GM12878 (cell line): ENCODE data around the gene IL1RL1. TPM values are rescaled to one million over a fixed set of nuclear protein-coding genes. Genes with fewer than 3 reads are reported as not detected.

ENCODE experiments used
- ATAC-seq: fragments of 200-7000 bp; cut with Tn5 transposase; 3 replicates; pipeline ENCODE4 v1.9.1; 2020; ENCODE audit warnings: mild to moderate bottlenecking, moderate library complexity
- BruUV-seq: library from RNA; stranded (reverse); fragments of 400-500 nt; replicated peaks from 2 replicates; lab custom pipeline; 2021; lab: Mats Ljungman, UMichigan
- CTCF ChIA-PET: fragments of 300-600 bp; sonication (Branson Sonifier 250); formaldehyde crosslinking; extraction: SDS; loops from one replicate; lab custom pipeline; 2021; ENCODE audit warnings: inconsistent platforms; lab: Yijun Ruan, JAX
- POLR2A ChIA-PET: fragments of 350-600 bp; formaldehyde crosslinking; extraction: SDS; loops from one replicate; lab custom pipeline; 2021; ENCODE audit warnings: inconsistent platforms; lab: Charles Lee
- RAD21 ChIA-PET: fragments of 300-600 bp; sonication (Branson Sonifier 250); formaldehyde crosslinking; loops from one replicate; lab custom pipeline; 2023; ENCODE audit warnings: antibody characterized with exemption; ENCODE audit not compliant: unreplicated experiment; lab: Charles Lee
- SMC1A ChIA-PET: fragments of 300-600 bp; sonication (Branson Sonifier 250); formaldehyde crosslinking; loops from one replicate; lab custom pipeline; 2023; ENCODE audit not compliant: unreplicated experiment, uncharacterized antibody; lab: Charles Lee
- DNase-seq: peaks from one replicate; pipeline ENCODE4 v3.0.0-alpha.2; 2011; ENCODE audit warnings: low read depth, low spot score
- FAIRE-seq: peaks from 3 replicates; lab custom pipeline; 2011; peaks lifted over from hg19 to GRCh38; lab: Jason Lieb, UNC
- H2AFZ ChIP-seq: 2 replicates; pipeline ENCODE4 v1.6.0; 2011; ENCODE audit warnings: low read depth, low read length, control low read depth; ENCODE audit not compliant: control insufficient read depth
- H3K27ac ChIP-seq: 2 replicates; pipeline ENCODE4 v1.5.1; 2011; ENCODE audit warnings: control low read depth; ENCODE audit not compliant: control insufficient read depth, insufficient read depth
- H3K27me3 ChIP-seq, 2 experiments: replicated peaks in 1 of 2; 2 replicates each; pipeline versions ENCODE4 v1.6.0 to v1.6.1; 2011; ENCODE audit warnings: low read length in 1 of 2; ENCODE audit not compliant: control insufficient read depth in 2 of 2, insufficient read depth in 2 of 2
- H3K36me3 ChIP-seq, 2 experiments: 2 replicates each; pipeline ENCODE4 v1.5.1; 2011; ENCODE audit warnings: low read length in 1 of 2; ENCODE audit not compliant: control insufficient read depth in 2 of 2, insufficient read depth in 2 of 2
- H3K4me1 ChIP-seq: 2 replicates; pipeline ENCODE4 v1.6.1; 2011; ENCODE audit warnings: mild to moderate bottlenecking, low read length, moderate library complexity, mixed read lengths; ENCODE audit not compliant: control insufficient read depth, insufficient read depth
- H3K4me2 ChIP-seq: 2 replicates; pipeline ENCODE4 v1.6.0; 2011; ENCODE audit warnings: control low read depth; ENCODE audit not compliant: control insufficient read depth, insufficient read depth
- H3K4me3 ChIP-seq: fragments of 200-600 bp; sonication (generic); 2 replicates; pipeline ENCODE4 v1.5.1; 2016
- H3K79me2 ChIP-seq: 2 replicates; pipeline ENCODE4 v1.6.0; 2011; ENCODE audit warnings: low read length; ENCODE audit not compliant: control insufficient read depth, insufficient read depth
- H3K9ac ChIP-seq: 2 replicates; pipeline ENCODE4 v1.8.0; 2011; ENCODE audit warnings: low read length, control low read depth, mixed read lengths; ENCODE audit not compliant: control insufficient read depth, insufficient read depth
- H3K9me3 ChIP-seq: replicated peaks from 3 replicates; pipeline ENCODE4 v1.5.1; 2011; ENCODE audit warnings: mild to moderate bottlenecking, low read length; ENCODE audit not compliant: control insufficient read depth, insufficient read depth
- H4K20me1 ChIP-seq: 2 replicates; pipeline ENCODE4 v1.6.0; 2011; ENCODE audit not compliant: control insufficient read depth, insufficient read depth
- ESRRA ChIP-seq: IDR thresholded peaks from 2 replicates; pipeline ENCODE4 v1.6.1; 2012; ENCODE audit warnings: mild to moderate bottlenecking, low read length, improper control_type of control experiment
- GABPA ChIP-seq: IDR thresholded peaks from 2 replicates; pipeline ENCODE4 v1.6.1; 2014; ENCODE audit warnings: antibody characterized with exemption, low read depth, mild to moderate bottlenecking, inconsistent platforms
- IRF3 ChIP-seq: fragments of 450-650 bp; IDR thresholded peaks from 2 replicates; pipeline ENCODE4 v1.6.1; 2014; ENCODE audit warnings: mild to moderate bottlenecking
- JUNB ChIP-seq: IDR thresholded peaks from 2 replicates; pipeline ENCODE4 v1.6.1; 2016; ENCODE audit warnings: antibody characterized with exemption, mild to moderate bottlenecking
- PAX5 ChIP-seq: IDR thresholded peaks from 2 replicates; pipeline ENCODE4 v1.6.1; 2011; ENCODE audit warnings: low read depth, low read length, borderline replicate concordance
- SIN3A ChIP-seq: IDR thresholded peaks from 2 replicates; pipeline ENCODE4 v1.6.1; 2012; ENCODE audit warnings: low read depth, low read length, improper control_type of control experiment
- STAT1 ChIP-seq: fragments of 450-650 bp; conservative IDR thresholded peaks from 2 replicates; pipeline ENCODE4 v1.6.1; 2014; ENCODE audit warnings: antibody characterized with exemption, mild to moderate bottlenecking
- TBL1XR1 ChIP-seq: IDR thresholded peaks from 2 replicates; pipeline ENCODE4 v1.6.1; 2012; ENCODE audit warnings: low read depth, low read length, improper control_type of control experiment
- YY1 ChIP-seq: IDR thresholded peaks from 2 replicates; pipeline ENCODE4 v1.6.1; 2011; ENCODE audit warnings: low read depth, mild to moderate bottlenecking, low read length
- WGBS: methylation state at CpG from one replicate; pipeline ENCODE4 v1.1.6; 2016; ENCODE audit warnings: low lambda C conversion rate; ENCODE audit not compliant: insufficient replicate concordance, insufficient coverage; ENCODE audit errors: missing lambda C conversion rate; 5-methylcytosine and 5-hydroxymethylcytosine counted together
- in situ Hi-C: fragments of 300-500 bp; cut with MboI; formaldehyde crosslinking; loops from 9 replicates; pipeline ENCODE4 v1.14.3; 2018; ENCODE audit warnings: mixed read lengths
- intact Hi-C: fragments of 100-400 bp; cut with micrococcal nuclease; formaldehyde crosslinking; loops from one replicate; pipeline ENCODE4 v1.14.2; 2022; ENCODE audit not compliant: unreplicated experiment
- polyA plus RNA-seq, 11 experiments: library from polyadenylated mRNA; depleted of rRNA in 4 of 11; unstranded in 6 of 11; stranded (reverse) in 5 of 11; fragments of >200 nt; fragmentation: Nextera tagmentation in 4 of 11; fragmentation: Illumina TruSeq in 1 of 11; extraction: Ambion mirVana in 4 of 11; extraction: Trizol in 1 of 11; gene quantifications; 1 replicate in 1 of 11; 2 replicates in 10 of 11; pipeline versions ENCODE4 v1.2.1 to v1.2.3, GENCODE V29; 2011 to 2016; ENCODE audit warnings: inconsistent platforms in 2 of 11, missing spikeins in 2 of 11, low read depth in 1 of 11
- total RNA-seq, 4 experiments: library from RNA; depleted of rRNA in 3 of 4; stranded (reverse); fragments of >200 nt in 3 of 4; fragmentation: Illumina TruSeq in 1 of 4; extraction: Trizol in 1 of 4; gene quantifications; 2 replicates each; pipeline versions ENCODE4 v1.2.1 to v1.2.3, GENCODE V29; 2013 to 2021
- TF ChIP-seq, protein P1 (sequence below): fragments of 450-650 bp; IDR thresholded peaks from 2 replicates; pipeline ENCODE4 v1.6.1; 2017; ENCODE audit warnings: low read depth, mild to moderate bottlenecking, moderate library complexity

Gene IL1RL1
- total and polyA plus RNA-seq, 10 of the 15 experiments (the other 5 are each of a cell fraction or from before 2014, with no cell fraction given), result 0.08 to 0.18 TPM; not detected in 8

GRCh38 chr2:102334486-102334885, 23.1 kb downstream of the IL1RL1 start:
- no peaks in the 10 kb centered on the region for H3K4me1 ChIP-seq
- no peak for DNase-seq
- H3K36me3 ChIP-seq, result no peaks in the 10 kb centered on the region
- WGBS, result 88% methylated on average over 1 of the region's 1 CpG
- no peak overlapping the region for H3K4me2 ChIP-seq
- no peaks in the 10 kb centered on the region for H4K20me1 ChIP-seq
- RAD21 ChIA-PET, result no interaction called here
- CTCF ChIA-PET, result interaction anchor here (0.7 kb wide), 1 partner anchor 208 kb away, joined by 3 read pairs; no protein-coding TSS in a partner anchor
- H3K9ac ChIP-seq, result no peak overlapping the region
- H3K79me2 ChIP-seq, result no peaks in the 10 kb centered on the region
- H3K27ac ChIP-seq, result no peak overlapping the region
- H2AFZ ChIP-seq, result no peak overlapping the region
- no peaks in the 10 kb centered on the region; the same call in 2 of the 3 replicates for H3K9me3 ChIP-seq
- no peak overlapping the region for H3K4me3 ChIP-seq
- intact Hi-C loops (no loop called here), in situ Hi-C loops (no loop called here)
- SMC1A ChIA-PET, result no interaction called here
- no peak for ATAC-seq
- BruUV-seq, result no TSS peak
- FAIRE-seq, result no peak
- TF ChIP-seq, protein P1, sequence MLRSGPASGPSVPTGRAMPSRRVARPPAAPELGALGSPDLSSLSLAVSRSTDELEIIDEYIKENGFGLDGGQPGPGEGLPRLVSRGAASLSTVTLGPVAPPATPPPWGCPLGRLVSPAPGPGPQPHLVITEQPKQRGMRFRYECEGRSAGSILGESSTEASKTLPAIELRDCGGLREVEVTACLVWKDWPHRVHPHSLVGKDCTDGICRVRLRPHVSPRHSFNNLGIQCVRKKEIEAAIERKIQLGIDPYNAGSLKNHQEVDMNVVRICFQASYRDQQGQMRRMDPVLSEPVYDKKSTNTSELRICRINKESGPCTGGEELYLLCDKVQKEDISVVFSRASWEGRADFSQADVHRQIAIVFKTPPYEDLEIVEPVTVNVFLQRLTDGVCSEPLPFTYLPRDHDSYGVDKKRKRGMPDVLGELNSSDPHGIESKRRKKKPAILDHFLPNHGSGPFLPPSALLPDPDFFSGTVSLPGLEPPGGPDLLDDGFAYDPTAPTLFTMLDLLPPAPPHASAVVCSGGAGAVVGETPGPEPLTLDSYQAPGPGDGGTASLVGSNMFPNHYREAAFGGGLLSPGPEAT, result no peak
- TF ChIP-seq SIN3A (no peak), ESRRA (no peak), PAX5 (no peak), GABPA (no peak), YY1 (no peak), JUNB (no peak), IRF3 (no peak), TBL1XR1 (no peak), STAT1 (no peak)
- H3K27me3 ChIP-seq, result peaks cover 0 to 5% of the 10 kb centered on the region in 2 experiments; a peak in 1 of 4 replicates
- POLR2A ChIA-PET, result no interaction called here
